ENCODE data around the gene PROX2.

- TF ChIP-seq, protein P1, sequence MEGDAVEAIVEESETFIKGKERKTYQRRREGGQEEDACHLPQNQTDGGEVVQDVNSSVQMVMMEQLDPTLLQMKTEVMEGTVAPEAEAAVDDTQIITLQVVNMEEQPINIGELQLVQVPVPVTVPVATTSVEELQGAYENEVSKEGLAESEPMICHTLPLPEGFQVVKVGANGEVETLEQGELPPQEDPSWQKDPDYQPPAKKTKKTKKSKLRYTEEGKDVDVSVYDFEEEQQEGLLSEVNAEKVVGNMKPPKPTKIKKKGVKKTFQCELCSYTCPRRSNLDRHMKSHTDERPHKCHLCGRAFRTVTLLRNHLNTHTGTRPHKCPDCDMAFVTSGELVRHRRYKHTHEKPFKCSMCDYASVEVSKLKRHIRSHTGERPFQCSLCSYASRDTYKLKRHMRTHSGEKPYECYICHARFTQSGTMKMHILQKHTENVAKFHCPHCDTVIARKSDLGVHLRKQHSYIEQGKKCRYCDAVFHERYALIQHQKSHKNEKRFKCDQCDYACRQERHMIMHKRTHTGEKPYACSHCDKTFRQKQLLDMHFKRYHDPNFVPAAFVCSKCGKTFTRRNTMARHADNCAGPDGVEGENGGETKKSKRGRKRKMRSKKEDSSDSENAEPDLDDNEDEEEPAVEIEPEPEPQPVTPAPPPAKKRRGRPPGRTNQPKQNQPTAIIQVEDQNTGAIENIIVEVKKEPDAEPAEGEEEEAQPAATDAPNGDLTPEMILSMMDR (conservative IDR thresholded peaks at IDR 0.05; ENCODE audit: low read depth, low read length), result no peak
- TF ChIP-seq EZH2phosphoT487 (IDR thresholded peaks at IDR 0.05; ENCODE audit: borderline replicate concordance, low read length) (no peak), EZH2 (IDR thresholded peaks at IDR 0.05; ENCODE audit: low read length, unreplicated experiment) (no peak)
Measured at GRCh38 chr14:74881431-74882102, 5.6 kb upstream of the PROX2 start, which contains the start of gene DLST.
